IMR-90 (cell line): ENCODE results near the gene TMC1. TPM values are rescaled to one million over a fixed set of nuclear protein-coding genes. Genes with fewer than 3 reads are reported as not detected.

ENCODE experiments used
- ATAC-seq: fragments of 200-7000 bp; cut with Tn5 transposase; 2 replicates; pipeline ENCODE4 v1.9.1; 2020; ENCODE audit warnings: low read depth, mild to moderate bottlenecking, moderate library complexity
- BruUV-seq: library from RNA; stranded (reverse); fragments of 400-500 nt; replicated peaks from 2 replicates; lab custom pipeline; 2021; lab: Mats Ljungman, UMichigan
- CTCF ChIA-PET: fragments of 300-600 bp; formaldehyde crosslinking; extraction: SDS; loops from one replicate; lab custom pipeline; 2021; ENCODE audit warnings: antibody characterized with exemption; lab: Yijun Ruan, JAX
- POLR2A ChIA-PET: fragments of 300-600 bp; sonication (Branson Sonifier 250); formaldehyde crosslinking; loops from one replicate; lab custom pipeline; 2022; ENCODE audit warnings: antibody characterized with exemption; ENCODE audit not compliant: unreplicated experiment; lab: Charles Lee
- DNase-seq: peaks from one replicate; pipeline ENCODE4 v3.0.0; 2013
- H2AFZ ChIP-seq: replicated peaks from 2 replicates; pipeline ENCODE3; 2013; ENCODE audit warnings: low read length, mild to moderate bottlenecking; ENCODE audit not compliant: poor library complexity
- H2AK5ac ChIP-seq: 2 replicates; pipeline ENCODE4 v1.6.1; 2013; ENCODE audit warnings: low read depth, low read length, inconsistent platforms
- H2AK9ac ChIP-seq: replicated peaks from 2 replicates; pipeline ENCODE3; 2013; ENCODE audit warnings: mild to moderate bottlenecking, low read depth, low read length, moderate library complexity; ENCODE audit not compliant: poor library complexity
- H2BK120ac ChIP-seq: 2 replicates; pipeline ENCODE4 v1.6.1; 2013; ENCODE audit warnings: low read depth, low read length, inconsistent platforms
- H2BK15ac ChIP-seq: 3 replicates; pipeline ENCODE4 v1.6.1; 2013; ENCODE audit warnings: low read depth, low read length, inconsistent platforms
- H2BK20ac ChIP-seq: 2 replicates; pipeline ENCODE4 v1.6.1; 2013; ENCODE audit warnings: low read depth, mild to moderate bottlenecking, inconsistent platforms, low read length, moderate library complexity
- H2BK5ac ChIP-seq: 2 replicates; pipeline ENCODE4 v1.6.1; 2013; ENCODE audit warnings: mild to moderate bottlenecking, low read depth, low read length, inconsistent platforms; ENCODE audit not compliant: poor library complexity, severe bottlenecking
- H3K14ac ChIP-seq: replicated peaks from 2 replicates; pipeline ENCODE4 v1.6.1; 2013; ENCODE audit warnings: low read depth, low read length, inconsistent platforms
- H3K18ac ChIP-seq: 2 replicates; pipeline ENCODE4 v1.6.1; 2013; ENCODE audit warnings: low read depth, low read length, control low read depth
- H3K23ac ChIP-seq: 2 replicates; pipeline ENCODE4 v1.6.1; 2013; ENCODE audit warnings: low read depth, low read length, inconsistent platforms
- H3K27ac ChIP-seq: 2 replicates; pipeline ENCODE4 v1.5.1; 2013; ENCODE audit warnings: mild to moderate bottlenecking, control low read depth, low read length; ENCODE audit not compliant: insufficient read depth
- H3K27me3 ChIP-seq: 2 replicates; pipeline ENCODE4 v1.6.1; 2013; ENCODE audit warnings: low read length; ENCODE audit not compliant: control insufficient read depth, insufficient read depth
- H3K36me3 ChIP-seq: 2 replicates; pipeline ENCODE4 v1.6.1; 2013; ENCODE audit warnings: low read length, mixed read lengths; ENCODE audit not compliant: control insufficient read depth, insufficient read depth
- H3K4ac ChIP-seq: 2 replicates; pipeline ENCODE4 v1.6.1; 2013; ENCODE audit warnings: low read depth, low read length, inconsistent platforms
- H3K4me1 ChIP-seq: 2 replicates; pipeline ENCODE4 v1.6.1; 2013; ENCODE audit warnings: low read length, mixed read lengths; ENCODE audit not compliant: control insufficient read depth, insufficient read depth
- H3K4me2 ChIP-seq: 2 replicates; pipeline ENCODE4 v1.6.1; 2013; ENCODE audit warnings: low read depth, mild to moderate bottlenecking, control low read depth, low read length, moderate library complexity
- H3K4me3 ChIP-seq: 2 replicates; pipeline ENCODE4 v1.5.1; 2013; ENCODE audit warnings: low read depth, mild to moderate bottlenecking, control low read depth, low read length, moderate library complexity; ENCODE audit not compliant: insufficient read depth
- H3K56ac ChIP-seq: 2 replicates; pipeline ENCODE4 v1.6.1; 2013; ENCODE audit warnings: low read length, inconsistent platforms; ENCODE audit not compliant: insufficient read depth; ENCODE audit errors: extremely low read depth
- H3K79me1 ChIP-seq, 2 experiments: 2 replicates each; pipeline ENCODE4 v1.6.1; 2013; ENCODE audit warnings: low read length in 2 of 2, inconsistent platforms in 1 of 2, low read depth in 1 of 2
- H3K9ac ChIP-seq: 2 replicates; pipeline ENCODE4 v1.6.1; 2013; ENCODE audit warnings: low read depth, low read length, control low read depth
- H3K9me1 ChIP-seq: 2 replicates; pipeline ENCODE4 v1.6.1; 2013; ENCODE audit warnings: low read length, inconsistent platforms; ENCODE audit not compliant: insufficient read depth
- H3K9me3 ChIP-seq: 2 replicates; pipeline ENCODE4 v1.6.1; 2013; ENCODE audit warnings: low read length; ENCODE audit not compliant: control insufficient read depth, insufficient read depth
- H4K20me1 ChIP-seq: 2 replicates; pipeline ENCODE4 v1.6.1; 2013; ENCODE audit warnings: low read length, inconsistent platforms; ENCODE audit not compliant: insufficient read depth
- H4K5ac ChIP-seq: 2 replicates; pipeline ENCODE4 v1.6.1; 2013; ENCODE audit warnings: mild to moderate bottlenecking, low read depth, low read length, control low read depth
- H4K8ac ChIP-seq, 2 experiments: 2 replicates each; pipeline ENCODE4 v1.6.1; 2013; ENCODE audit warnings: low read depth in 2 of 2, low read length in 2 of 2, control low read depth in 1 of 2, inconsistent platforms in 1 of 2
- H4K91ac ChIP-seq: 2 replicates; pipeline ENCODE4 v1.6.1; 2013; ENCODE audit warnings: low read depth, low read length, inconsistent platforms; ENCODE audit not compliant: insufficient read depth
- CEBPB ChIP-seq: IDR thresholded peaks from 2 replicates; pipeline ENCODE4 v1.6.1; 2012; ENCODE audit warnings: low read depth, low read length, improper control_type of control experiment
- CHD1 ChIP-seq: IDR thresholded peaks from 2 replicates; pipeline ENCODE4 v1.6.1; 2012; ENCODE audit warnings: low read depth, low read length, improper control_type of control experiment
- MAFK ChIP-seq: IDR thresholded peaks from 2 replicates; pipeline ENCODE4 v1.6.1; 2012; ENCODE audit warnings: low read depth, low read length, improper control_type of control experiment
- POLR2A ChIP-seq: IDR thresholded peaks from 2 replicates; pipeline ENCODE4 v1.6.1; 2012; ENCODE audit warnings: mild to moderate bottlenecking, low read depth, low read length
- RAD21 ChIP-seq: IDR thresholded peaks from 2 replicates; pipeline ENCODE4 v1.6.1; 2012; ENCODE audit warnings: low read length, improper control_type of control experiment
- RCOR1 ChIP-seq: IDR thresholded peaks from 2 replicates; pipeline ENCODE4 v1.6.1; 2012; ENCODE audit warnings: mild to moderate bottlenecking, low read length, improper control_type of control experiment; ENCODE audit not compliant: insufficient replicate concordance
- SMC3 ChIP-seq: fragments of 150-350 bp; IDR thresholded peaks from 2 replicates; pipeline ENCODE4 v1.6.1; 2016; ENCODE audit warnings: low read depth, mild to moderate bottlenecking, antibody characterized with exemption, low read length, moderate library complexity
- WGBS, 2 experiments: methylation state at CpG; one replicate each; pipeline versions ENCODE4 v1.1.5 to v1.1.7; 2013; ENCODE audit warnings: missing lambda C conversion rate in 2 of 2; ENCODE audit not compliant: insufficient read length in 1 of 2; ENCODE audit errors: extremely low coverage in 2 of 2; 5-methylcytosine and 5-hydroxymethylcytosine counted together
- dilution Hi-C: fragments of 300-500 bp; cut with HindIII; formaldehyde crosslinking; loops from one replicate; pipeline ENCODE4 v1.14.3; 2018; ENCODE audit warnings: low sequenced_read_pairs; ENCODE audit not compliant: unreplicated experiment
- in situ Hi-C: fragments of 300-500 bp; cut with MboI; formaldehyde crosslinking; loops from 3 replicates; pipeline ENCODE4 v1.14.3; 2019; ENCODE audit warnings: low sequenced_read_pairs, inconsistent platforms, mixed read lengths
- intact Hi-C: fragments of 100-400 bp; cut with micrococcal nuclease; formaldehyde crosslinking; loops from 2 replicates; pipeline ENCODE4 v1.10.0; 2022
- polyA plus RNA-seq, 3 experiments: library from polyadenylated mRNA; depleted of rRNA; stranded (reverse); fragments of >200 nt; gene quantifications; 2 replicates each; pipeline ENCODE4 v1.2.3, GENCODE V29; 2012; ENCODE audit warnings: low replicate concordance in 1 of 3
- total RNA-seq: library from RNA; depleted of rRNA; stranded (reverse); fragments of >200 nt; gene quantifications from 2 replicates; pipeline ENCODE4 v1.2.3, GENCODE V29; 2012
- TF ChIP-seq, protein P1 (sequence below): fragments of 150-350 bp; IDR thresholded peaks from 2 replicates; pipeline ENCODE4 v1.6.1; 2016; ENCODE audit warnings: low read depth, mild to moderate bottlenecking, low read length, moderate library complexity, borderline replicate concordance
- TF ChIP-seq, protein P2 (sequence below): fragments of 150-350 bp; IDR thresholded peaks from 2 replicates; pipeline ENCODE4 v1.6.1; 2017; ENCODE audit warnings: mild to moderate bottlenecking, antibody characterized with exemption, low read length, low read depth

TMC1 gene
- total and polyA plus RNA-seq, 2 of the 4 experiments (the other 2 are of a cell fraction) = not detected

DNA sequence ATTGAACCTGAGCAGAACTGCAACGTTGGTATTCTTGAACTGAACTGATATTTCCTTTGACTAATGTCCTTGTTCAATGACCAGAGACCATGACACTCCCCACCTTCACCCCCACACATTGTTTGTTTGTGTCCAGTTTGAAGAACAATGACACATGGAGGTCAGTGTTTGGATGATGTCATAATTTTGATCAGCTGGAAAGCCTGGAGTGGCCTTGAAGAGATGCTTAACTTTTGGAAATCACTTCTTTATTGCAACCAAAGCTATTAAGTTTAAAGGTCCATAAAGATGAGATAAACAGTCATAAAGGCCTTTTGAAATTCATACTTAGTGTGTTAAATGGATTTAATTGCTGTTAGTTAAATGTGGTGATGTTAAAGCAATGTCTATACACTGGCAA, 92.7 kb downstream of the TMC1 start:
- Histone ChIP-seq H2BK5ac (no peak overlapping the region), H3K4me1 (no peaks in the 10 kb centered on the region), H2AK5ac (no peak overlapping the region), H4K91ac (no peak overlapping the region), H4K8ac (no peak overlapping the region), H3K9me3 (no peaks in the 10 kb centered on the region), H3K23ac (no peak overlapping the region), H2BK20ac (no peak overlapping the region), H3K79me1 (no peaks in the 10 kb centered on the region), H2AFZ (no peak overlapping the region), H3K4me3 (no peak overlapping the region), H2BK120ac (no peak overlapping the region), H2AK9ac (no peak overlapping the region), H3K4me2 (no peak overlapping the region), H3K14ac (no peak overlapping the region), H3K4ac (no peak overlapping the region), H3K9ac (no peak overlapping the region), H3K27me3 (no peaks in the 10 kb centered on the region), H3K56ac (no peak overlapping the region), H3K27ac (no peak overlapping the region), H4K20me1 (no peaks in the 10 kb centered on the region), H3K18ac (no peak overlapping the region), H3K36me3 (no peaks in the 10 kb centered on the region), H4K5ac (no peak overlapping the region), H2BK15ac (no peak overlapping the region), H3K9me1 (no peaks in the 10 kb centered on the region)
- BruUV-seq = no TSS peak
- no CpG with 5 or more reads among the region's 1 CpG for WGBS, 2 experiments
- intact Hi-C loops (no loop called here), dilution Hi-C loops (no loop called here), in situ Hi-C loops (loop anchor here (25.0 kb wide), 1 partner anchor 577 kb away; no protein-coding TSS in a partner anchor)
- ChIA-PET POLR2A (no interaction called here), CTCF (interaction anchor here (1.1 to 1.5 kb wide), 2 partner anchors 13 kb away, joined by 3 read pairs; no protein-coding TSS in a partner anchor)
- no peak for DNase-seq
- no peak for TF ChIP-seq CEBPB
- TF ChIP-seq, protein P1, sequence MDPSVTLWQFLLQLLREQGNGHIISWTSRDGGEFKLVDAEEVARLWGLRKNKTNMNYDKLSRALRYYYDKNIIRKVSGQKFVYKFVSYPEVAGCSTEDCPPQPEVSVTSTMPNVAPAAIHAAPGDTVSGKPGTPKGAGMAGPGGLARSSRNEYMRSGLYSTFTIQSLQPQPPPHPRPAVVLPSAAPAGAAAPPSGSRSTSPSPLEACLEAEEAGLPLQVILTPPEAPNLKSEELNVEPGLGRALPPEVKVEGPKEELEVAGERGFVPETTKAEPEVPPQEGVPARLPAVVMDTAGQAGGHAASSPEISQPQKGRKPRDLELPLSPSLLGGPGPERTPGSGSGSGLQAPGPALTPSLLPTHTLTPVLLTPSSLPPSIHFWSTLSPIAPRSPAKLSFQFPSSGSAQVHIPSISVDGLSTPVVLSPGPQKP = no peak
- no peak for TF ChIP-seq POLR2A
- no peak for TF ChIP-seq SMC3
- no peak for TF ChIP-seq MAFK
- TF ChIP-seq, protein P2, sequence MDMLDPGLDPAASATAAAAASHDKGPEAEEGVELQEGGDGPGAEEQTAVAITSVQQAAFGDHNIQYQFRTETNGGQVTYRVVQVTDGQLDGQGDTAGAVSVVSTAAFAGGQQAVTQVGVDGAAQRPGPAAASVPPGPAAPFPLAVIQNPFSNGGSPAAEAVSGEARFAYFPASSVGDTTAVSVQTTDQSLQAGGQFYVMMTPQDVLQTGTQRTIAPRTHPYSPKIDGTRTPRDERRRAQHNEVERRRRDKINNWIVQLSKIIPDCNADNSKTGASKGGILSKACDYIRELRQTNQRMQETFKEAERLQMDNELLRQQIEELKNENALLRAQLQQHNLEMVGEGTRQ = no peak
- no peak for TF ChIP-seq CHD1
- no peak for TF ChIP-seq RAD21
- no peak for TF ChIP-seq RCOR1
- ATAC-seq = no peak
